GM18507 (cell line): ENCODE results near the gene SNPH.

Source experiments
- DNase-seq: peaks from one replicate; pipeline ENCODE4 v3.0.0; 2011; ENCODE audit warnings: low read depth; ENCODE audit not compliant: insufficient read length; ENCODE audit errors: extremely low spot score
- FAIRE-seq: peaks from 2 replicates; lab custom pipeline; 2011; peaks lifted over from hg19 to GRCh38; lab: Jason Lieb, UNC

The SNPH gene

GRCh38 chr20:1302685-1303541, 36.8 kb downstream of the SNPH start:
- FAIRE-seq (no peak), DNase-seq (no peak)

GRCh38 chr20:1304710-1305515, 38.8 kb downstream of the SNPH start:
- DNase-seq (no peak), FAIRE-seq (no peak)

- DNase-seq (no peak), FAIRE-seq (no peak)
These were observed 39.6 kb downstream of the SNPH start for GRCh38 chr20:1305712-1306111.

- DNase-seq (no peak), FAIRE-seq (no peak)
These were observed 40.4 kb downstream of the SNPH start for GRCh38 chr20:1306316-1307135.

GRCh38 chr20:1307171-1307570, 41.1 kb downstream of the SNPH start:
- FAIRE-seq: no peak
- DNase-seq: no peak

GRCh38 chr20:1307571-1307971, 41.5 kb downstream of the SNPH start:
- FAIRE-seq (no peak), DNase-seq (no peak)

- FAIRE-seq: no peak
- DNase-seq: no peak
These were observed 42.1 kb downstream of the SNPH start for GRCh38 chr20:1308067-1308701.

GRCh38 chr20:1308702-1309095, 42.6 kb downstream of the SNPH start:
- no peak for FAIRE-seq

GRCh38 chr20:1309439-1309847, 43.3 kb downstream of the SNPH start:
- DNase-seq (no peak), FAIRE-seq (no peak)

More at GRCh38 chr20:1308702-1309095, 42.6 kb downstream of the SNPH start:
- DNase-seq: no peak

- DNase-seq: no peak
- no peak for FAIRE-seq
These were observed 44.0 kb downstream of the SNPH start for GRCh38 chr20:1310071-1310470.

- DNase-seq (no peak), FAIRE-seq (no peak)
These were observed 44.6 kb downstream of the SNPH start for GRCh38 chr20:1310506-1311190.

- no peak for FAIRE-seq
These were observed 46.2 kb downstream of the SNPH start for GRCh38 chr20:1312308-1312707.

GRCh38 chr20:1312904-1313235, 46.8 kb downstream of the SNPH start:
- no peak for FAIRE-seq
- no peak for DNase-seq

More at GRCh38 chr20:1312308-1312707, 46.2 kb downstream of the SNPH start:
- no peak for DNase-seq

GRCh38 chr20:1313236-1313964, 47.3 kb downstream of the SNPH start:
- peak; percentile 44 for DNase-seq

GRCh38 chr20:1315804-1316203, 49.7 kb downstream of the SNPH start:
- FAIRE-seq (no peak), DNase-seq (no peak)

More at GRCh38 chr20:1313236-1313964, 47.3 kb downstream of the SNPH start:
- peak; percentile 90 for FAIRE-seq

GRCh38 chr20:1317545-1318255, 51.6 kb downstream of the SNPH start:
- FAIRE-seq: no peak

GRCh38 chr20:1319051-1319450, 53.0 kb downstream of the SNPH start:
- no peak for DNase-seq
- FAIRE-seq: no peak

More at GRCh38 chr20:1317545-1318255, 51.6 kb downstream of the SNPH start:
- no peak for DNase-seq

GRCh38 chr20:1319462-1319861, 53.4 kb downstream of the SNPH start:
- DNase-seq (no peak), FAIRE-seq (no peak)
